ENCODE measurements around the gene DCK. TPM values are rescaled to one million over a fixed set of nuclear protein-coding genes. Genes with fewer than 3 reads are reported as not detected.

Gene DCK
- 7.0 and 9.8 TPM in 2 replicates for polyA plus RNA-seq (2011; rRNA removed)
- polyA minus RNA-seq (2011; rRNA and poly(A)+ RNA removed), result 2.2 and 5.0 TPM in 2 replicates

DNA sequence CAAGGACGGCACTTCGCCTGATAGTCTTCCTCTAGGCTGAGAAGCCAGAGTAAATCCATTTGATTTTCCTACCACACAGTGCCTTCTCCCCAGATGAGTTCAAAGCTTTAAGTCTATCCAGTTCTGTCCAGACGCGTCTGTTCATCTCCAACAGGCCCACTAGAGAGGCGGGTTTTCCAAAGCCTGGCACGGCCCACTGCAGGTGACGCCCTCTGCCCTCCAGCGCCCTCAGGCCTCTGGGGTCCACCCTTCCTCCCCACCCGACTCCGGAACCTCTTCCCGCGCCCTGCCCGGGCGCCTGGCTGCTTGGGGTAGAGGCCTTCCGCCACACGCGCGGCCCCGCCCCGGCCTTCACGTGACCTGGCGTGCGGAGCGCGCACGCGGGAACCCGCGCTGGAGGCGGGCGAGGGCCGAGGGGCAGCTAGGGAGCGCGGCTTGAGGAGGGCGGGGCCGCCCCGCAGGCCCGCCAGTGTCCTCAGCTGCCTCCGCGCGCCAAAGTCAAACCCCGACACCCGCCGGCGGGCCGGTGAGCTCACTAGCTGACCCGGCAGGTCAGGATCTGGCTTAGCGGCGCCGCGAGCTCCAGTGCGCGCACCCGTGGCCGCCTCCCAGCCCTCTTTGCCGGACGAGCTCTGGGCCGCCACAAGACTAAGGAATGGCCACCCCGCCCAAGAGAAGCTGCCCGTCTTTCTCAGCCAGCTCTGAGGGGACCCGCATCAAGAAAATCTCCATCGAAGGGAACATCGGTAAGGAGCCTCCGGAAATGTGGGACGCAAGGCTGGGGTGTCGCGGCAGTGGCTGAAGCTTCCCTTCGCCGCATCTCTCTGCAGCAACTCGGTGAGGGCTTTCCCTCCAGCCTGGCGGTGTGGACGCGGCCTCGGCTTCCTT, at the start of gene DCK:
TSS of gene DCK (plus strand) at position 469 of the 888 bp plus-strand sequence. CDS start at position 656, 187 bp downstream.
- ChIA-PET POLR2A (interaction anchor here (0.6 to 1.3 kb wide), 7 partner anchors 16 to 315 kb away, joined by 3 to 7 read pairs (median 3); partner anchors contain the start of gene MOB1B), CTCF (interaction anchor here (0.5 to 3.0 kb wide), 4 partner anchors 16 to 446 kb away, joined by 3 to 14 read pairs (median 8); no protein-coding TSS in a partner anchor)
- no peaks in the 10 kb centered on the region for H3K27me3 ChIP-seq (ENCODE audit: control insufficient read depth, insufficient read depth, low read length)
- TF ChIP-seq, protein P1, sequence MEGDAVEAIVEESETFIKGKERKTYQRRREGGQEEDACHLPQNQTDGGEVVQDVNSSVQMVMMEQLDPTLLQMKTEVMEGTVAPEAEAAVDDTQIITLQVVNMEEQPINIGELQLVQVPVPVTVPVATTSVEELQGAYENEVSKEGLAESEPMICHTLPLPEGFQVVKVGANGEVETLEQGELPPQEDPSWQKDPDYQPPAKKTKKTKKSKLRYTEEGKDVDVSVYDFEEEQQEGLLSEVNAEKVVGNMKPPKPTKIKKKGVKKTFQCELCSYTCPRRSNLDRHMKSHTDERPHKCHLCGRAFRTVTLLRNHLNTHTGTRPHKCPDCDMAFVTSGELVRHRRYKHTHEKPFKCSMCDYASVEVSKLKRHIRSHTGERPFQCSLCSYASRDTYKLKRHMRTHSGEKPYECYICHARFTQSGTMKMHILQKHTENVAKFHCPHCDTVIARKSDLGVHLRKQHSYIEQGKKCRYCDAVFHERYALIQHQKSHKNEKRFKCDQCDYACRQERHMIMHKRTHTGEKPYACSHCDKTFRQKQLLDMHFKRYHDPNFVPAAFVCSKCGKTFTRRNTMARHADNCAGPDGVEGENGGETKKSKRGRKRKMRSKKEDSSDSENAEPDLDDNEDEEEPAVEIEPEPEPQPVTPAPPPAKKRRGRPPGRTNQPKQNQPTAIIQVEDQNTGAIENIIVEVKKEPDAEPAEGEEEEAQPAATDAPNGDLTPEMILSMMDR (IDR thresholded peaks at IDR 0.05; ENCODE audit: low read depth, low read length), result no peak
- H3K27ac ChIP-seq (ENCODE audit: low read depth, low read length), result peak within 1 kb of the TSS; percentile 86
- DNase-seq (ENCODE audit: low read depth, low spot score), result peak; percentile 73
- peak within 1 kb of the TSS; percentile 89 for H3K4me3 ChIP-seq (ENCODE audit: low read depth, low read length)
- no peaks in the 10 kb centered on the region for H3K9me3 ChIP-seq (ENCODE audit: control insufficient read depth, insufficient read depth, low read length)

DNA sequence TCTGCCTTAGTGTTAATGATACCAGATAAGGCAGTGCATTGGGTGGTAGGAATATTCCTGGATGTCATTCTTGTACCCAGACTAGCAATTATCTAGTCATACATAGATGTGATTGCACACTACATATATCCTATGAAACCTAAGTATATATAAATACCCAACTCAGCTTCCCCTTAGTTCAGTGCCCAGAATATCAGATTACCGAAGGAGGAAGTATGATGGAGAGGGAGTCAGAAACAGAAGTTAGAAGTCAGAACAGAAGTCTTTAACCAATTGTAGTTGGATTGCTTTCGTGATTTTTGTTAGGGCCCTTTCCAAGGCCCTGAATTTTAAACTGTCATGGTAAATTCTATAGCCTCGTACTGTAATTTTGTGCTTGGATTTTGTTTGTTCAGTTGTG, 48.4 kb upstream of the DCK start:
- H3K27ac ChIP-seq (ENCODE audit: low read depth, low read length), result peak overlapping the region; percentile 25
- no peaks in the 10 kb centered on the region for H3K27me3 ChIP-seq (ENCODE audit: control insufficient read depth, insufficient read depth, low read length)
- H3K4me3 ChIP-seq (ENCODE audit: low read depth, low read length), result no peak overlapping the region
- DNase-seq (ENCODE audit: low read depth, low spot score), result no peak
- ChIA-PET POLR2A (interaction anchor here (0.5 to 1.1 kb wide), 3 partner anchors 13 to 1366 kb away, joined by 3 to 4 read pairs (median 3); no protein-coding TSS in a partner anchor), CTCF (interaction anchor here (0.7 to 1.2 kb wide), 5 partner anchors 11 to 65 kb away, joined by 3 to 11 read pairs (median 3); no protein-coding TSS in a partner anchor)
- TF ChIP-seq, protein P1 (IDR thresholded peaks at IDR 0.05; ENCODE audit: low read depth, low read length), result no peak
- H3K9me3 ChIP-seq (ENCODE audit: control insufficient read depth, insufficient read depth, low read length), result no peaks in the 10 kb centered on the region; the same call in 1 of the 2 replicates

DNA sequence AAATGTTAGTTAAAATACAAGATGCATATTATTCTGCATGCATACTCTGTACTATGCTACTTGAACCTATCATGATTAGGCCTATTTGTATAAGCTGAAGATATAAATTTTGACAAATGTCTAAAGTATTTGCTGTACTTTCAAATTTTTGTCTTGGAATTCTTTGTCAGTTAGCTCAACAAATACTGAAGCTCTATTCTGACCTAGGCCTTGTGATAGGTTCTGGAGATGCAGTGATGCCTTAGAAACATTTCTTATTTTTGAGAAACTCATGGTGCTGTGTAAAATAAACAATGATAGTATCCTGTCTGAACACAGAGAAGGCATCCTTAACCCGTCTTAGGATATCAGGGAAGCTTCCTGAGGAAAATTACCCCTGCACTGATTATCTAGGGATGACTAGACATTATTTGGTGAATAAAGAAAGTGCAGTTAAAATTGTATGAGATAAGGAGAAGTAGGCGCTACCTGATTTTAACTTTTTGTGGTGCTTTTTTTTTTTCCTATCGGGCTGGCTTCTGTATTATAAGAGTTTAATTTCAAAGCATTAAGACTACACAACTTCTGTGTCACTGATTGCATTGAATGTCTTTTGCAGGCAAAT, 47.9 kb upstream of the DCK start:
- Histone ChIP-seq H3K27ac (ENCODE audit: low read depth, low read length) (no peak overlapping the region), H3K4me3 (ENCODE audit: low read depth, low read length) (no peak overlapping the region), H3K9me3 (ENCODE audit: control insufficient read depth, insufficient read depth, low read length) (no peaks in the 10 kb centered on the region; the same call in 1 of the 2 replicates), H3K27me3 (ENCODE audit: control insufficient read depth, insufficient read depth, low read length) (no peaks in the 10 kb centered on the region)
- POLR2A ChIA-PET, result interaction anchor here (0.7 to 1.1 kb wide), 2 partner anchors 13 to 22 kb away, joined by 3 to 4 read pairs; no protein-coding TSS in a partner anchor
- TF ChIP-seq, protein P1 (IDR thresholded peaks at IDR 0.05; ENCODE audit: low read depth, low read length), result no peak
- CTCF ChIA-PET, result interaction anchor here (0.7 to 1.2 kb wide), 5 partner anchors 10 to 65 kb away, joined by 3 to 11 read pairs (median 3); no protein-coding TSS in a partner anchor
- DNase-seq (ENCODE audit: low read depth, low spot score), result no peak

DNA sequence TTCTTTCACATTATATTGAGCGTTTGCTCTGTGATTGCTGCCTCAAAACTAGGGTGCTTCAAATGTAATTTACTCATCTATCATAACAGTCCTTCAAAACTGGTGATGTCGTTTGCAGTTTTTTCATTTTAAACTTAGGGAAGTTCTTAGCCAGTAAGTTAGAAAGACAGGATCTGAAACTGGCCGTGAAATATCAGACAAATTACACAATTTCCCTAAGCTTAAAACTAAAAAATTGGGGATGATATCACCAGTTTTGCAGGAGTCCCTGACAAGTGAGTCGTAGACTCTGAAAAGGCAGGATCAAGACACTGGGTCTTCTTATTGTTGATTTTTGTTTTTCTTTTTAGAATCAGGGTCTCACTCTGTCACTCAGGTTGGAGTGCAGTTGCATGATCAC, 46.5 kb upstream of the DCK start:
- Histone ChIP-seq H3K9me3 (ENCODE audit: control insufficient read depth, insufficient read depth, low read length) (no peaks in the 10 kb centered on the region; the same call in 1 of the 2 replicates), H3K4me3 (ENCODE audit: low read depth, low read length) (no peak overlapping the region), H3K27me3 (ENCODE audit: control insufficient read depth, insufficient read depth, low read length) (no peaks in the 10 kb centered on the region), H3K27ac (ENCODE audit: low read depth, low read length) (no peak overlapping the region)
- POLR2A ChIA-PET, result no interaction called here
- TF ChIP-seq, protein P1 (IDR thresholded peaks at IDR 0.05; ENCODE audit: low read depth, low read length), result no peak
- DNase-seq (ENCODE audit: low read depth, low spot score), result no peak
- CTCF ChIA-PET, result interaction anchor here (0.6 kb wide), 1 partner anchor 248 kb away, joined by 3 read pairs; no protein-coding TSS in a partner anchor

Measured in AG04450 (cell line).